Choroid plexus epithelial cell (primary cell): ENCODE measurements around the gene PARD3.
A peak's percentile ranks its signal among the peaks of the same experiment; 100 is the strongest.

Experiments
- DNase-seq: peaks from one replicate; pipeline ENCODE4 v3.0.0-alpha.2; 2010; ENCODE audit warnings: low read depth
- H3K4me3 ChIP-seq: 2 replicates; pipeline ENCODE4 v1.5.1; 2011; ENCODE audit warnings: low read depth, mild to moderate bottlenecking, control low read depth, low read length, moderate library complexity
- TF ChIP-seq, protein P1 (sequence below): conservative IDR thresholded peaks from 2 replicates; pipeline ENCODE4 v1.5.1; 2011; ENCODE audit warnings: low read depth, mild to moderate bottlenecking, control low read depth, inconsistent platforms, low read length, moderate library complexity

The PARD3 gene

DNA sequence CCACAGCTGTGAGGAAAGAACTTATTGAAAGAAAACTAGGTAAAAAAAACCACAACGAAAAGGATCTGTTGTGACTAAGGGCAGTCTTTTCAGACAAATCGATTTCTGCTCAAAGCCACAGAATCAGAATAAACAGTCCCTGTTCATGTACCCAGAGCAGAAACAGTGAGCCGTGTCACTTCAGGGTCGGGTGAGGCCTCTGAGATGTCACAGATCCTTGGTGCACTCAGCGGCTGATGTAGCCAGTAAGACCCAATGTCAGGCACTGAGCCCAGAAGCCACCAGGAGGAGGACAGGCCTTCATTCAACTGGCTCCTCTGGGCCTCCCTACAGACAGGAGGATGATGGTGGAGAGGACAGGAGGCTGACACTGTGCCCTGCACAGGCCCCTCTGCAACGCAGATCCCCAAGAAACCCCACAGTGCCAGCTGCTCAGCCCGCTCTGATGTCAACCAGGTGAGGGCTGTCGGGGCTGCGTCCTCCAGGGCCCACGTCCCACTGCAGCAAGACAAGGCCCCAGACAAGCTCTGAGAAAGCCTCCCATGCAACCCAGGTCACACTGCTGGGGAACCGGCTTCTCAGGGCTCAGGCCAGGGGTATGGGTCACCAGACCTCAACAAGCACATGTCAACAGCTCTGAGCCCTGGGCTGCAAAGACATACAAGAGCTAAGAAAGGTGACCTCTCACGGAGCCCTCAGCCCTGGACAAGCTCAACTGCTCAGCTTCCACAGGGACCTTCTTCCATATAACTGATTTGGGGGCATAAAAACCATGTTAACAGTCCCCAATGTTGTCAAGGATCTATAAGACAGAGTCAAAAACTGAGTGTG, 190.6 kb downstream of the PARD3 start:
- no peak for DNase-seq
- TF ChIP-seq, protein P1, sequence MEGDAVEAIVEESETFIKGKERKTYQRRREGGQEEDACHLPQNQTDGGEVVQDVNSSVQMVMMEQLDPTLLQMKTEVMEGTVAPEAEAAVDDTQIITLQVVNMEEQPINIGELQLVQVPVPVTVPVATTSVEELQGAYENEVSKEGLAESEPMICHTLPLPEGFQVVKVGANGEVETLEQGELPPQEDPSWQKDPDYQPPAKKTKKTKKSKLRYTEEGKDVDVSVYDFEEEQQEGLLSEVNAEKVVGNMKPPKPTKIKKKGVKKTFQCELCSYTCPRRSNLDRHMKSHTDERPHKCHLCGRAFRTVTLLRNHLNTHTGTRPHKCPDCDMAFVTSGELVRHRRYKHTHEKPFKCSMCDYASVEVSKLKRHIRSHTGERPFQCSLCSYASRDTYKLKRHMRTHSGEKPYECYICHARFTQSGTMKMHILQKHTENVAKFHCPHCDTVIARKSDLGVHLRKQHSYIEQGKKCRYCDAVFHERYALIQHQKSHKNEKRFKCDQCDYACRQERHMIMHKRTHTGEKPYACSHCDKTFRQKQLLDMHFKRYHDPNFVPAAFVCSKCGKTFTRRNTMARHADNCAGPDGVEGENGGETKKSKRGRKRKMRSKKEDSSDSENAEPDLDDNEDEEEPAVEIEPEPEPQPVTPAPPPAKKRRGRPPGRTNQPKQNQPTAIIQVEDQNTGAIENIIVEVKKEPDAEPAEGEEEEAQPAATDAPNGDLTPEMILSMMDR = no peak

DNA sequence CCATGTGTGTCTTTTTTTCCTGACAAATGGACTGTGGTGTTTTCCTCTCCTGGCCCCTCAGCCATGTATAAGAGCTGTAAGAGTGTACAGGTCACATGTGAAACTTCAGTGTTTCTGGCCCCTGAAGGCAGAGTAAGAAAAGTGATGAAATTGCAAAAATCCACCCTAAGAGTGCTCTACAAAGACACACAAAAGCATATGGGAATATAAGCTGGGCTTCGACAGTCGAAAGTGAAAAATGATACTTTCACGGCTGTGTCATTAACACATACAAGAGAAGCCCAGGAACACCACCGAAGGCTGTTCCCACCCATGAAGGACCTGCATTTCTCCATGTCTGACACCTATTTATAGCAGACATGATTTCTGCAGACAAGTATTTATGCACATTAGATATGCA, 192.2 kb downstream of the PARD3 start:
- DNase-seq = no peak
- TF ChIP-seq, protein P1 = no peak
- H3K4me3 ChIP-seq = no peak overlapping the region

More for the DNA sequence above, 190.6 kb downstream of the PARD3 start:
- H3K4me3 ChIP-seq = no peak overlapping the region

DNA sequence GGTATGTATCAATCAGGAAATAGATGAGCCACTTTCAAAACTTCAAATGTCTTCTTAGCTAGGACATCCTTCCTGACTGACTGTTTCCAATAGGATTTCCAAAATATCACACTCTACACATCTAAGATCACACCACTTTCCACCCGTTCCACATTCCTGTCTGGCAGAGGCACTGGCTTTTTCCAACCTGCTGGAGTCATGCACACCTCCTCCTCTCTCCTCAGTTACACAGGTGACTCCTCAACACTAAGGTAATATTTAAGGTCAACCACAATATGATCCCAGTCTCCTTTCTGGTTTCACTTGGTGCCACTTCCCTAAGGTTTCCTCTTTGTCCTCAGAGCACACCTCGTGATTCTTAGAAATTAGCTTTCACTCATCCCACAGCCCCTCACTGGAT, 196.5 kb downstream of the PARD3 start:
- no peak overlapping the region for H3K4me3 ChIP-seq
- no peak for DNase-seq
- TF ChIP-seq, protein P1 = no peak

DNA sequence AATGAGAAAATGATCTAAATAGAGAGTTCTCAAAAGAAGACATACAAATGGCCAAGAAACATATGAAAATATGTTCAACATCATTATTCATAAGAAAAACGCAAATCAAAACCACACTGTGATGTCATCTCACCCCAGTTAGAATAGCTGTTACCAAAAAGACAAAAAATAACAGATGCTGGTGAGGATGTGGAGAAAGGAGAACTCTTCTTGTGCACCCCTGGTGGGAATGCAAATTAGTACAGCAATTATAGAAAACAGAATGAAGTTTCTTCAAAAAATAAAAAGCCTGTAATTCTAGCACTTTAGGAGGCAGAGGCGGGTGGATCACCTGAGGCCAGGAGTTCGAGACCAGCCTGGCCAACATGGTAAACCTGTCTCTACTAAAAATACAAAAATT, 199.3 kb downstream of the PARD3 start:
- DNase-seq = no peak
- TF ChIP-seq, protein P1 = peak; percentile 11
- H3K4me3 ChIP-seq = no peak overlapping the region

DNA sequence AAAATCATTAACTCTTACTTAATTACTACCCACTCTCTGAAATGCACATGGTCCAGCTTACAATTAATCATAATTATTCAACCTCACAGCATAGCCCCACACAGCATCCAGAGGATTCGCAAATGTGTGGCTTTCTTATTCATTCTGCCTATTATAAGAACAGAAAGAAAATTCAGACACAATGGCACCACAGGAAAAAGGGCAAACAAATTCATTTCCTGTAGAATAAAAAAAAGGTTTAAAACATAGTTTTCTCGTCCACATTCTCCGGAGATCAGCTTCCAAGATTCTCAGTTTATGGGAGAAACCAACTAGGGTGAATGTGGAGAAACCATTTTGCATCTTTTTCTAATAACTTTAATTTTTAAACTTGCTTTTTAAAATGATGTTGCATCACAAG, 201.6 kb downstream of the PARD3 start:
- H3K4me3 ChIP-seq = no peak overlapping the region
- no peak for DNase-seq
- TF ChIP-seq, protein P1 = no peak

DNA sequence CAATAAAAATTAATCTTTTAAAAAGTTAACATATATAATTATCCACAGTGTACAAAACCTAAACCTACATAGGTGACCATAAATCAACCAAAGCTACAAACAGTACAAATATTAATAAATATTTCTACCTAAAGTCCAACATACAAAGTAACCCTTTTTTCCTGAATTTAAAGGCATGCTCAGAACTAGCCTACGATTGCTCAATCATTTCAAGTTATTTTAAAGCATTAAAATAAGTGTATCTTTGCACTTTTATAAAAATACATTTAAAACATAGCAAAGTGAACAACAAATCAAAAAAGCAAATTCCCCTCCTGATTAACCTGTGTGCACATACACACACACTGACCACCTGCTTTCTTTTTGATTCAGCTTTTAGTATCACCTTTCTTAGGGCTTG, 202.2 kb downstream of the PARD3 start:
- TF ChIP-seq, protein P1 = no peak

DNA sequence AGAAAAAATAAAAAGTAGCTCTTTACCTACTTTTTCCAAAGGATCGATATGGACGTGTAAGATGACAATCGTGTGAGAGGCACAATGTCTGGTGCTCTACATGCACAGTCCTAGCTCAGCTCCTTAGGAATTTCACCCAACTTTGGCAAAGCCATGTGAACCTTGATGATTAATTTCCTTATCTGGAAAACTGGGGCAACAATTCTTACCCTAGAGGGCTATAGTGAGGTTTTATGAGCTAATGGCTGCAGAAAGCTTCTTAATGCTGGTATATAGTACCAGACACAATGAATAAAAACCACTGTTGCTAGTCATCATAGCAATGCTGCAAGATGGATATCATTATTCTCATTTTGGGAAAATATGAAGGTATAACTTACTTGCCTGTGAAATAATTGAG, 202.7 kb downstream of the PARD3 start:
- DNase-seq = no peak
- TF ChIP-seq, protein P1 = no peak
- H3K4me3 ChIP-seq = no peak overlapping the region

More for the DNA sequence above, 202.2 kb downstream of the PARD3 start:
- no peak overlapping the region for H3K4me3 ChIP-seq
- DNase-seq = no peak
